GM18505 (cell line): Measurements from ENCODE around the gene SAMD4B.

ENCODE experiments used
- ATAC-seq: cut with Tn5 transposase; IDR thresholded peaks from one replicate; pipeline ENCODE4 v1.9.1; 2021; ENCODE audit not compliant: unreplicated experiment
- POLR2A ChIP-seq: IDR thresholded peaks from 4 replicates; pipeline ENCODE4 v1.6.1; 2011; ENCODE audit warnings: borderline replicate concordance; ENCODE audit not compliant: insufficient read depth, insufficient read length; ENCODE audit errors: extremely low read depth

The SAMD4B gene

GRCh38 chr19:39355253-39355652, 13.0 kb downstream of the SAMD4B start:
- TF ChIP-seq POLR2A = no peak
- ATAC-seq = no peak

- ATAC-seq = no peak
Observed at GRCh38 chr19:39356073-39356472, 13.9 kb downstream of the SAMD4B start.

GRCh38 chr19:39356647-39357046, 14.4 kb downstream of the SAMD4B start:
- TF ChIP-seq POLR2A = no peak
- no peak for ATAC-seq

More at GRCh38 chr19:39356073-39356472, 13.9 kb downstream of the SAMD4B start:
- TF ChIP-seq POLR2A = no peak

GRCh38 chr19:39359026-39359425, 16.8 kb downstream of the SAMD4B start:
- no peak for TF ChIP-seq POLR2A
- no peak for ATAC-seq

GRCh38 chr19:39360599-39360998, 18.4 kb downstream of the SAMD4B start:
- no peak for TF ChIP-seq POLR2A
- ATAC-seq = no peak

GRCh38 chr19:39362682-39363657, 20.7 kb downstream of the SAMD4B start:
- TF ChIP-seq POLR2A = no peak
- no peak for ATAC-seq

GRCh38 chr19:39363901-39364457, 21.8 kb downstream of the SAMD4B start:
- ATAC-seq = no peak
- no peak for TF ChIP-seq POLR2A

GRCh38 chr19:39365531-39365930, 23.3 kb downstream of the SAMD4B start:
- no peak for TF ChIP-seq POLR2A
- no peak for ATAC-seq

GRCh38 chr19:39369200-39369599, 27.0 kb downstream of the SAMD4B start:
- no peak for ATAC-seq
- TF ChIP-seq POLR2A = no peak

GRCh38 chr19:39370735-39371134, 28.5 kb downstream of the SAMD4B start:
- no peak for ATAC-seq
- TF ChIP-seq POLR2A = no peak

GRCh38 chr19:39372047-39372802, 30.0 kb downstream of the SAMD4B start:
- no peak for TF ChIP-seq POLR2A
- ATAC-seq = no peak

- no peak for TF ChIP-seq POLR2A
- no peak for ATAC-seq
Observed at GRCh38 chr19:39372941-39373340, 30.7 kb downstream of the SAMD4B start.

GRCh38 chr19:39375929-39376328, 33.7 kb downstream of the SAMD4B start:
- TF ChIP-seq POLR2A = no peak
- no peak for ATAC-seq
